Measurements from ENCODE around the gene CEP55.
"Not testable (repeated sequence)": the region's sequence is repeated elsewhere in the genome, so short reads cannot be mapped to it uniquely, and the experiment has no call there.

CEP55 gene

GRCh38 chr10:93496322-93497041, at the start of gene CEP55:
Gene CEP55, plus strand, starts transcription at chr10:93496612. Its CDS starts 3,440 bp downstream, at chr10:93500052.
- DNase-seq, result peak; percentile 17

GRCh38 chr10:93447019-93447418, 49.4 kb upstream of the CEP55 start:
- no peak for DNase-seq

- no peak for DNase-seq
These were observed 48.4 kb upstream of the CEP55 start for GRCh38 chr10:93447970-93448369.

DNA sequence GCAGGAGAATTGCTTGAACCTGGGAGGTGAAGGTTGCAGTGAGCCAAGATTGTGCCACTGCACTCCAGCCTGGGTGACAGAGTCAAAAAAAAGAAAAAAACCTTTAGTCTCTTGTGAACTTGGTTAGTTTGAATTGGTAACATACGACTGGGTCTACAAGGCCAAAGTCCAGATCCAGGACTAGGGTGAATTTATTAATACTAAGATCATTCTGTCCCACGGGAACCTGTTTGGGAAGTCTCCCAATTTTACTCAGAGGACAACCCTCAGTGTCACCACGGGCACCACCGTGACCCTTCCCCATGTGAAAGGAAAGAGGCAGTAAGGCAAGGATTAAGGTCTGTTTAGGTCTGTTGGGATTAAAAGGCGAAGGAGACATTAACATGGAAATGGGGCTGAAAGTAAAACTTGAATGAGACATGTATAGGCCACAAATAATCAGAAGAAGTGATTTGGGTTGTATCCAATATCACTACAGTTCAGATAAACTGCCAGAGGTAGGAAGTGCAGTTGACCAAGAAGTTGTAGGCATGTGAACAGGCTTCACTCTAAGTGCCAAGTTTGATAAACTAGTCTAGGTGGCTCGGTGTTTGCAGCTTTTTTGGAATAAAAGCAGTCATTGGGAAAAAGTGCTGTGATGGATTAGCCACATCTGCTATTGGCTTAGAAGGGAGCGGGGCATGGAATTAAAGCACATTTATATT, 45.0 kb upstream of the CEP55 start:
- no peak for DNase-seq

GRCh38 chr10:93452143-93452542, 44.3 kb upstream of the CEP55 start:
- DNase-seq, result no peak

GRCh38 chr10:93454146-93454545, 42.3 kb upstream of the CEP55 start:
- no peak for DNase-seq

DNA sequence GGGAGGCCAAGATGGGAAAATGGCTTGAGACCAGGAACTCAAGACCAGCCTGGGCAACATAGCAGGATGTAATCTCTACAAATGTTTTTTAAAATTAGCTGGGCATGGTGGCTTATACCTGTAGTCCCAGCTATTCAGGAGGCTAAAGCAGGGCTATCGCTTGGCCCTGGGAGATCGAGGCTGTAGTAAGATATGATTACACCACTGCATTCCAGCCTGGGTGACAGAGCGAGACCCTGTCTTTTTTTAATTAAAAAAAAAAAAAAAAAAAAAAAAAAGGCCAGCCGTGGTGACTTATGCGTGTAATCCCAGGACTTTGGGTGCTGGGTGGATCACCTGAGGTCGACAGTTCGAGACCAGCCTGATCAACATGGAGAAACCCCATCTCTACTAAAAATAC, 41.7 kb upstream of the CEP55 start:
- no peak for DNase-seq

DNA sequence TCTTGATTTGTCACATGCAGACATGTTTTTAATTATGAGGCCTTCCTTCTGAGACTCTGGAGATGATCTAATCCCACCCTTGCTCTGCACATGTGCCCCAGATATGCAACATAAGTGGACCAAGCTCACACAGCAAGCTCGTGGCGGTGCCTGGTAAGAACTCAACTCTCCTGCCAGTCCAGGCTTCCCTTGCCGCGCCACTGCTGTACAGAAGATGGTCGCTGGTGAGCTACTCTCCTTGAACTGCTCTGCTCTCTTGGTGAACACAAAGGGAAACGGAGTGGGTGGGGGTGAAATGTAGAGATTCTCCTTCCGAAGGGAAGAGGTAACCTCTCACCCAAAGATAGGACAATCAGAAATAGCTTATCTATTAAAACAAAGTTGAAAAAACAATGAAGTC, 39.9 kb upstream of the CEP55 start:
- DNase-seq, result no peak

DNA sequence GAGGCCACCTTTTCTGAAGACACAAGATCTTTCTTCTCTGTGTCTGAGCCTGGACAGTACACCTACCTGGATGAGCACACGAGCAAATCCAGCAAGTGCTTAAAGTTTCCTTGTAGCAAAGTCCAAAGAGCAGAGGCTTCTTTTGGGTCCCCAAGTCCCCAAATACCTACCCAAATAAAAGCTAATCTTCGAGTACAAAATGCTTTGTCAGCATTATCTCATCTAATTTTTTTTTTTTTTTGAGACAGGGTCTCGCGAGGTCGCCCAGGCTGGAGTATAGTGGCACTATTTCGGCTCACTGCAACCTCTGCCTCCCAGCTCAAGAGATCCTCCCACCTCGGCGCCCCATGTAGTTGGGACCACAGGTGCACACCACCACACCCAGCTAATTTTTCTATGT, 38.9 kb upstream of the CEP55 start:
- DNase-seq, result no peak

DNA sequence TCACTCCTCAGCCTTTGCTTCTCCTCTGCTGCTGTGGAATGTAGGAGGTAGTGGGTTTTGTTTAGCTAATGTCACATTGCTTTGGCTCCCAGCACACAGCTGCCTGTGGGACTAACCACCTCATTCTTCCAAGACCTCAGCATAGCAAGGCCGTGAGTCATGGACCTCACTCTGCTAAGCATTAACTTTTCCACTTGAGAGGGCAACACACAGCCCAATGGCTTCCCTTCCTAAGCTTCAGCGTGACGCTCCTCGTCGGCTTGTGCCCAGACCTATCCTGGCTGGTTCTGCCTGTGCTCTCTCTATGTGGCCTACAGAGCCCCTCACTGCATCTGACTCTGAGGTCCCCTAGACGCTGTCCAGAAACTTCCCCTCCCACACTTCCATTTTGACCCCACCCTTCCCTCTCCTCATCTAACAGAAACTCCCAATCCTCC, 37.6 kb upstream of the CEP55 start:
- no peak for DNase-seq

DNA sequence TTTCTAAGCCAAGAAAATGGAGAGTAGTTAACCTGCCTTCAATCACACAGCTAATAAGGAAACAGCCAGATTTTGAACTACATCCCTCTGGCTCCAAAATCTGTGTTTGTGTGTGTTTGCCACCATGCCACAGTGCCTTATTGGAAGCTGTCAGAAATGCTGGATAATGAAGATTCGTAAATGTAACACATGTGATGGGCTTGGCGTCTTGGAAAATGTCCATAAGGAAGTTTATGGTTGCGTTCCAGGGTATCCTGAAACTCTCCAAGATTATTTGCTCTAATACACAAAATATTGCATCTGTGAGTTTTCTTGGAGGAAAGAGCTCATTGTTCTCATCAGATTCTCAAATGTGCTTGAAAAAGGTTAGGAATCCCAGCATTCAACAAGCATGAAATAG, 36.9 kb upstream of the CEP55 start:
- DNase-seq, result no peak

DNA sequence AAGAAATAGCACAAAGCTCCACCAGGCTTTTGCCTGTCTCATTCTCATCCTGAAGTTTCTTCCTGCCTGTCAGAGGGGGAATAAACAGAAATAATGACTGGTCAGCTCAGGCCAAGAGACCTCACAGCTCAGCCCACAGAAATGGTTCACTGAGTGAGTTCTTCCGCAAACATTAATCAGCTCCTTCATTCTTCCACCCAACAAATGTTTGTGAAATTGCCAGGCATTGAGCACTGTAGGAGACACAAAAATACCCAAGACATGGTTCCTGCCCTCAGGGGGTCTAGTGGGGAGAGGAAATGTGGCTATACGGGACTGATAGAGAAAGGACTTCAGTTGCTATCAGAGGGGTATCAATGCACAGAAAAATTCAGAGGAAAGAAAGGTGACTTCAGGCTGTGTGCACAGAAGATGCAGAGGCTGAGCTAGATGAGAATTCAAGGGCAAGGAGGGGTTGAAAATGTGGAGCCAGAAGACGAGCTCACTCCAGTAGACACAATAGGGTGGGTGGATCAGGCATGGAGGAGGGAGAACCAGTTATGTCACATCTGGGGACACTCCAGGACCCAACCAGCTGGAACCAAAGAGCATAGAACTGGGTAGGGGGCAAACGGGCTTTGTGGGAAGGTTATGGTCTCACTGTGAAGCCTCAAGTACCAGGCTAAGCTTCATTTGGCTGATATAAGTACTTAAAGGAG, 35.2 kb upstream of the CEP55 start:
- DNase-seq, result no peak

DNA sequence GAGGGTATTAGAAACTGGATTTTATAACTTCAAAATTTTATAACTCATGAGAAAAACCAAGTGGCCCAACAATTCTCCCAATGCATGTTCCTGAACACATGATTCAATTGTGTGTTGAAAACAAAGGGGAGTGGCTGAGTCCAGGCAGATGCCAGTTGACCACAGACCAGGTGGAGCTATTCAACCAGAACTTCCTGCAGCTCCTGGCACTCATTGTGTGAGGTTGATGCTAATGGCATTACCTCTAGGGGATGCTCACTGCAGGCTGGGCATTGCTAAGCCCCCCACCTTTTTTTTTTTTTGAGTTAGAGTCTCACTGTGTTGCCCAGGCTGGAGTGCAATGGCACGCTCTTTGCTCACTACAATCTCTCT, 34.6 kb upstream of the CEP55 start:
- no peak for DNase-seq

DNA sequence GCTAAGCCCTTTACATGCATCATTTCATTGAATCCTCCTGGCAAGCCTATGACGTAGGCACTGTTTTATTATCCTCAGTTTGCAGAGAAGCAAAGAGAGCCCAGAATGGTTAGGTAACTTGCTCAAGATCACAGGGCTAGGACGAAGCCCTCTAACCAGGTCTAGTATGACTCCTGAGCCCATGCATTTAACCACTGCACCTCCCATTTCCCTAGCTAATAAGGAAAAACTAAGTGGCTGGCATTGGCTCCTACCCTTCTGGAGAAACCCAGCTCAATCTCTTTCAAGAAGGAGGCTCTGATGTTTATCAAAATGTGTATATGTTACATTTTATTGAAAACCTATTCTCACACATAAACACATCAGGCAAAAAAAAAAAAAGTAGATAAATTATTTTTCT, 34.0 kb upstream of the CEP55 start:
- no peak for DNase-seq

- DNase-seq, result no peak
These were observed 33.5 kb upstream of the CEP55 start for GRCh38 chr10:93462881-93463280.

DNA sequence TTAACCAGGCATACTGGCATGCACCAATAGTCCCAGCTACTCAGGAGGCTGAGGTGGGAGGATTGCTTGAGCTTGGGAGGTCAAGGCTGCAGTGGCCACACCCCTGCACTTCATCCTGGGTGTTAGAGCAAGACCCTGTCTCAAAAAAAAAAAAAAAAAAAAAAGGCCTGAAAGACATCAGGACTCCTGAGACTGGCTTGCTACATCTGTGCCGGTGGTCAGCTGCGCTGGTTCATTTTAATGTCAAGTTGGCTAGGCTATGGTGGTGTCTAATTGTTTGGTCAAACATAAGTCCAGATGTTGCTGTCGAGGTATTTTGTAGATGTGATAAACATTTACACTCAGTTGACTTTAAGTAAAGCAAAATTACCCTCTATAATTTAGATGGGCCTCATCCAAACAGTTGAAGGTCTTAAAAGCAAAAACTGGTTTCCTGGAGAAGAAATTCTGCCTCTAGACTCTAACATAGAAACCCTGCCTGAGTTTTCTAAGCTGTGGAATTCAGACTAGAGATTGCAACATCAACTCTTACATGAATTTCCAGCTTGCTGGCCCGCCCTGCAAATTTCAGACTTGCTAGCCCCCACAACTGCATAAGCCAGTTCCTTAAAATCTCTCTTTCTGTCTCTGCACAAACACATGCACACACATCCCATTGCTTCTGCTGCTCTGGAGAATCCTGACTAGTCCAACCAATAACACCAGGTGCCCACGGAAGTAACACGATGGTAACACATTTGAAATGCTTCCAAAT, 32.5 kb upstream of the CEP55 start:
- no peak for DNase-seq

DNA sequence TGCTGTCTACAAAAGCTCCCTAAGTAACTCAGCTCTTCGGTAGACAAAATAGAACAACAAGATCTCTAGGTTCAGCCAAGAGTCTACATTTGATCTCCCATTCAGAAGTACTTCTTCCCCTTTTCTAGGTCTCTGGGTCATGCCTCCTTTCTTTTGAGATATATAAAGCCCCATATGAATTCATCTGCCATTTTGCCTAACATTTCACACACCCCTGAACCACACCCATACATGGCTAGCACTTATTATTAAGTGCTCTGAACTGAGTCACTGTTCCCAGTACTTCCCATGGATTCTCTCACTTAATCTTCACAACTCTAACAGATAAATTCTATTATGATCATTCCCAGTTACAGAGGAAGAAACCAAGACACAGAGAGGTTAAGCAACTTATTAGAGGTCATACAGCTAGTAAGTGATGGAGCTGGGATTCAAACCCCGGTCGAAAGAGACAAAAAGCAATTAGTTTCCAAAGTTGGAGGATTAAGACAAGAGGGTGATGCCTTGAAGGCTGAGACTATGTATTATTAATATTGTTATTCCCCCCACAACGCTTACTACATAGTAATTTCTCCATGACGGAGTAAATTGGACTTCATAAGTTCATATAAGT, 31.5 kb upstream of the CEP55 start:
- no peak for DNase-seq

DNA sequence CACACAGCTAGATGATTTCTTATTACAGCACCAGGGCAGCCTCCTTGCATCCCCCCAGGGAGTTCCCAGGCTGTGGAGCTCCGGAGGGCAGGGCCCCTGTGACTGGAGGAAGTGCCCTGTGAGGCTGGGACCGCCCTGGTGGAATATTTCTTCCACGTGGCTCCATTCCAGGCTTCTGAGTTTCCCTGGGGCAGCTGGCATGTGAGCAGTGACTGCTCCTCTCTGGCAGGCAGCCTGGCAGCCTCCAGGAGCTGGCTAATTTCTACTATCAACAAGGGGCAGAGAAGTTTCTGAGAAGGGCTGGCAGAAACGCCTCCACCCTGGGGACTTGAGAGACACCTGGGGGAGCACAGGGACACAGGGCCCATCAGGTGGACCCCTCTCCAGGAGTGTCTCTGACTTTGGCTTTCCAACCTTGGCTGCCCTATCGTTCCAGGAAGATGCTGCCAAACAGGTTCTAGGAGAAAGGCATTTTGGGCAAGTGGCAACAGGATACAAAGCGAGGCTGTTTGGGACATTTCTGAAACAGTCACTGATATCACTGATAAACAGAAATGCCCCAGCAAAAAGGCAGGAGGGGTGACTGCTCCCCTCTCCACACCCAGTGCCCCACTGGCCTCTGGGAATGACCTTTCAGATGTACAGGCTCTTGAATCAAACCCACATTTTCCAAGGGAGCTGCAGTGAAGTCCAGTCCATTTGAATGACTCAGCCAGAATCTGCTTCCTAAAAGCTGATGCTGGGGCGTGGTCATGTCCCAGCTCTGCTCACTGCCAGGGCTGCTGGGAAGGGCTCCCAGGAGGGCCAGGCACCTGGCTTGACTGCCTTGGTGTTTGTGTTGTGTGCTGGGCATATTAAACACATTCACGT, 30.4 kb upstream of the CEP55 start:
- no peak for DNase-seq

GRCh38 chr10:93467635-93468034, 28.8 kb upstream of the CEP55 start:
- DNase-seq, result not testable (repeated sequence)

- no peak for DNase-seq
These were observed 27.8 kb upstream of the CEP55 start for GRCh38 chr10:93468461-93469213.

- DNase-seq, result no peak
These were observed 27.0 kb upstream of the CEP55 start for GRCh38 chr10:93469454-93469853.
